ENCODE data around the gene SLC6A19.
"Not testable (repeated sequence)": the region's sequence is repeated elsewhere in the genome, so short reads cannot be mapped to it uniquely, and the experiment has no call there.

Gene SLC6A19

GRCh38 chr5:1267464-1267863 is 66.1 kb downstream of the SLC6A19 start:
- DNase-seq (ENCODE audit: low read depth), result not testable (repeated sequence)

- no peak for DNase-seq (ENCODE audit: low read depth)
Measured at GRCh38 chr5:1268056-1268455, 66.7 kb downstream of the SLC6A19 start.

- no peak for DNase-seq (ENCODE audit: low read depth)
Measured at GRCh38 chr5:1268666-1269065, 67.3 kb downstream of the SLC6A19 start.

GRCh38 chr5:1270426-1270825 is 69.0 kb downstream of the SLC6A19 start:
- DNase-seq (ENCODE audit: low read depth), result no peak

- no peak for DNase-seq (ENCODE audit: low read depth)
Measured at GRCh38 chr5:1270933-1271914, 69.8 kb downstream of the SLC6A19 start.

- no peak for DNase-seq (ENCODE audit: low read depth)
Measured at GRCh38 chr5:1272201-1272600, 70.8 kb downstream of the SLC6A19 start.

GRCh38 chr5:1273745-1274144 is 72.3 kb downstream of the SLC6A19 start:
- no peak for DNase-seq (ENCODE audit: low read depth)

GRCh38 chr5:1274471-1274870 is 73.1 kb downstream of the SLC6A19 start:
- no peak for DNase-seq (ENCODE audit: low read depth)

Measured in stimulated activated CD4-positive, alpha-beta T cell treated with anti-CD3 and anti-CD28 coated beads, Interleukin-2, amount 100 ng/mL, for 4 hours (primary cell).